SU-DHL-6 (cell line): ENCODE data around the gene DCAF5.

Source experiments
- H2AFZ ChIP-seq: fragments of 200-600 bp; sonication (generic); 2 replicates; pipeline ENCODE4 v1.6.1; 2014; ENCODE audit warnings: low read depth, mild to moderate bottlenecking, moderate library complexity, mixed read lengths, antibody characterized with exemption, low read length; ENCODE audit not compliant: severe bottlenecking
- H3F3A ChIP-seq: fragments of 200-600 bp; shearing (Covaris generic); 2 replicates; pipeline ENCODE4 v1.6.0; 2016; ENCODE audit warnings: antibody characterized with exemption, mild to moderate bottlenecking; ENCODE audit not compliant: insufficient read depth
- H3K27ac ChIP-seq: fragments of 200-600 bp; sonication (generic); 2 replicates; pipeline ENCODE4 v1.5.1; 2016; ENCODE audit warnings: low read depth, mild to moderate bottlenecking, low read length, moderate library complexity, mixed read lengths
- H3K27me3 ChIP-seq: fragments of 200-600 bp; sonication (generic), shearing (Covaris generic); 2 replicates; pipeline ENCODE4 v1.6.0; 2014; ENCODE audit warnings: mild to moderate bottlenecking, low read length
- H3K36me3 ChIP-seq: fragments of 200-600 bp; sonication (generic); 2 replicates; pipeline ENCODE4 v1.6.1; 2014; ENCODE audit warnings: mild to moderate bottlenecking, low read length, mixed read lengths
- H3K4me2 ChIP-seq: fragments of 300-600, 200-600 bp; shearing (Covaris generic), sonication (generic); 2 replicates; pipeline ENCODE4 v1.6.0; 2014; ENCODE audit warnings: low read length, low read depth, mild to moderate bottlenecking; ENCODE audit not compliant: poor library complexity, severe bottlenecking
- H3K4me3 ChIP-seq: fragments of 200-600 bp; sonication (generic); 2 replicates; pipeline ENCODE4 v1.5.1; 2014; ENCODE audit warnings: antibody characterized with exemption, low read length, mild to moderate bottlenecking, mixed read lengths; ENCODE audit not compliant: insufficient read depth, poor library complexity, severe bottlenecking
- H3K79me2 ChIP-seq: fragments of 200-600 bp; sonication (generic); 2 replicates; pipeline ENCODE4 v1.6.1; 2014; ENCODE audit warnings: mild to moderate bottlenecking, low read length, moderate library complexity; ENCODE audit not compliant: insufficient read depth
- H3K9ac ChIP-seq: fragments of 200-600 bp; sonication (generic); 2 replicates; pipeline ENCODE4 v1.7.0; 2014; ENCODE audit warnings: mild to moderate bottlenecking, low read length
- H3K9me2 ChIP-seq: fragments of 200-600 bp; sonication (generic); replicated peaks from 2 replicates; pipeline ENCODE4 v1.6.1; 2014; ENCODE audit warnings: low read length; ENCODE audit not compliant: insufficient read depth
- H3K9me3 ChIP-seq: fragments of 200-600 bp; sonication (generic); 2 replicates; pipeline ENCODE4 v1.6.1; 2014; ENCODE audit warnings: low read length, mixed read lengths; ENCODE audit not compliant: insufficient read depth
- H4K20me1 ChIP-seq: fragments of 200-600 bp; sonication (generic); 2 replicates; pipeline ENCODE4 v1.6.1; 2014; ENCODE audit warnings: low read depth, mild to moderate bottlenecking, antibody characterized with exemption, low read length, moderate library complexity, mixed read lengths
- EZH2phosphoT487 ChIP-seq: fragments of 200-600 bp; sonication (generic), shearing (Covaris generic); conservative IDR thresholded peaks from 2 replicates; pipeline ENCODE4 v1.6.1; 2018; ENCODE audit warnings: mild to moderate bottlenecking, antibody characterized with exemption, low read length, moderate library complexity, mixed read lengths
- TF ChIP-seq, protein P1 (sequence below): fragments of 200-600 bp; sonication (generic); IDR thresholded peaks from one replicate; pipeline ENCODE4 v1.5.1; 2017; ENCODE audit warnings: antibody characterized with exemption, mild to moderate bottlenecking, low read length, moderate library complexity; ENCODE audit not compliant: insufficient read depth, poor library complexity, severe bottlenecking

DCAF5 gene

DNA sequence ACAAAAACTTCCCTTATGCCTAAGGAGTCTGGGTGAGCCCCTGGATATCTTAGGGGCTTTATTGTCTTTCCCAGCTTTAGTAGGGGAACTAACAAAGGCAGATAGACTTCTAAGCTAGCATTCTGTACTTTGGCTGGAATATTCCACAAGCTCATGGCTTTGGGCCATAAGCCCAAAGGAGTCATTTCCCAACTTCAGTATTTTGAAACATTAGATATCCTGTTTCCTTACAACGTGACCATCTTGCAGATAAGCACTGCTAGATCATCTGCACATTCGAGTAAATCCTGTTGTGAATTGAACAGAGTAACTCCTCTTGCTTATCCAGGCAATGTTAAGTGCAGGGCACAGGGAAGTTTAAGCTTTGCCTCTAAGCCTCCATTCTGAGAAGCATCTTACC, 103.2 kb downstream of the DCAF5 start:
- Histone ChIP-seq H3K9me2 (no peaks in the 10 kb centered on the region), H4K20me1 (no peaks in the 10 kb centered on the region), H3K36me3 (no peaks in the 10 kb centered on the region), H3K9ac (no peak overlapping the region), H3K27me3 (no peaks in the 10 kb centered on the region), H3K4me2 (no peak overlapping the region), H3K79me2 (no peaks in the 10 kb centered on the region), H3K4me3 (no peak overlapping the region), H3K9me3 (no peaks in the 10 kb centered on the region), H3F3A (no peaks in the 10 kb centered on the region), H3K27ac (no peak overlapping the region), H2AFZ (no peak overlapping the region)
- TF ChIP-seq, protein P1, sequence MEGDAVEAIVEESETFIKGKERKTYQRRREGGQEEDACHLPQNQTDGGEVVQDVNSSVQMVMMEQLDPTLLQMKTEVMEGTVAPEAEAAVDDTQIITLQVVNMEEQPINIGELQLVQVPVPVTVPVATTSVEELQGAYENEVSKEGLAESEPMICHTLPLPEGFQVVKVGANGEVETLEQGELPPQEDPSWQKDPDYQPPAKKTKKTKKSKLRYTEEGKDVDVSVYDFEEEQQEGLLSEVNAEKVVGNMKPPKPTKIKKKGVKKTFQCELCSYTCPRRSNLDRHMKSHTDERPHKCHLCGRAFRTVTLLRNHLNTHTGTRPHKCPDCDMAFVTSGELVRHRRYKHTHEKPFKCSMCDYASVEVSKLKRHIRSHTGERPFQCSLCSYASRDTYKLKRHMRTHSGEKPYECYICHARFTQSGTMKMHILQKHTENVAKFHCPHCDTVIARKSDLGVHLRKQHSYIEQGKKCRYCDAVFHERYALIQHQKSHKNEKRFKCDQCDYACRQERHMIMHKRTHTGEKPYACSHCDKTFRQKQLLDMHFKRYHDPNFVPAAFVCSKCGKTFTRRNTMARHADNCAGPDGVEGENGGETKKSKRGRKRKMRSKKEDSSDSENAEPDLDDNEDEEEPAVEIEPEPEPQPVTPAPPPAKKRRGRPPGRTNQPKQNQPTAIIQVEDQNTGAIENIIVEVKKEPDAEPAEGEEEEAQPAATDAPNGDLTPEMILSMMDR = no peak
- no peak for TF ChIP-seq EZH2phosphoT487

DNA sequence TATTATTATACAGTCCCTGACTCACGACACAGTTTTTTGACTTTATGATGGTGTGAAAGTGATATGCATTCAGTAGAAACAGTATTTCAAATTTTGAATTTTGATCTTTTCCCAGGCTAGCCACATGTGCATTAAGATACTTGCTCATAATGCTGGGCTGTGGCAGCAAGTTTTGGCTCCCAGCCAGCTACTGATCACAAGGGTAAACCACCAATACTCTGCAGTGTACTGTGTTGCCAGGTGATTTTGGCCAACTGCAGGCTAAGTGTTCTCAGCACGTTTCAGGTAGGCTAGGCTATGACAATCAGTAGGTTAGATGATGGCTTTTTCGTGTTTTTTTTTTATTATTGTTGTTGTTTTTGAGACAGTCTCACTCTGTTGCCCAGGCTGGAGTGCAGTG, 104.5 kb downstream of the DCAF5 start:
- H3K4me2 ChIP-seq = no peak overlapping the region
- no peaks in the 10 kb centered on the region for H3K9me3 ChIP-seq
- TF ChIP-seq, protein P1 = no peak
- TF ChIP-seq EZH2phosphoT487 = no peak
- H3K9me2 ChIP-seq = no peaks in the 10 kb centered on the region
- no peaks in the 10 kb centered on the region for H3K27me3 ChIP-seq
- H2AFZ ChIP-seq = no peak overlapping the region
- no peak overlapping the region for H3K9ac ChIP-seq
- no peaks in the 10 kb centered on the region for H4K20me1 ChIP-seq
- no peaks in the 10 kb centered on the region for H3F3A ChIP-seq
- H3K79me2 ChIP-seq = no peaks in the 10 kb centered on the region
- no peak overlapping the region for H3K4me3 ChIP-seq
- H3K36me3 ChIP-seq = no peaks in the 10 kb centered on the region
- H3K27ac ChIP-seq = no peak overlapping the region

DNA sequence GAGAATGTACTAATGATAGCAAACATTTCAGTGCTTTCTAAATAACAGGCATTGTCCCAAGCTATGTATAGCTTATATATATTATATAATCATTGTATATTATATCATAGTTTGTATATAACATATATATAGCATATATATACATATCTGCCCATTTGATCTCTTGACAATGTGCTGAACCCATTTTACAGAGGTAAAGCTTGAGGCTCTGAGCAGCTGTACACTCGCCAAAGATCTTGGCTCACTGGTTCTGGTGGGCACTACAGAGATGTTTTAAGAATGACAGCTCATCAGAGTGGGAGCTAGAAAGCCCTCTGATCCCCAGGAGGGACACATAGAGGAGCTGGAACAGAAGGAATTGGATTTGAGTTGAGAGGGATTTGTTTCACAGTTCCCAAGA, 105.7 kb downstream of the DCAF5 start:
- no peaks in the 10 kb centered on the region for H3K36me3 ChIP-seq
- H3K4me3 ChIP-seq = no peak overlapping the region
- H4K20me1 ChIP-seq = no peaks in the 10 kb centered on the region
- no peak overlapping the region for H3K4me2 ChIP-seq
- H3F3A ChIP-seq = no peaks in the 10 kb centered on the region
- no peaks in the 10 kb centered on the region for H3K79me2 ChIP-seq
- H3K27me3 ChIP-seq = no peaks in the 10 kb centered on the region
- no peak overlapping the region for H2AFZ ChIP-seq
- TF ChIP-seq, protein P1 = no peak
- TF ChIP-seq EZH2phosphoT487 = no peak
- H3K9ac ChIP-seq = no peak overlapping the region
- no peaks in the 10 kb centered on the region for H3K9me2 ChIP-seq
- H3K9me3 ChIP-seq = no peaks in the 10 kb centered on the region
- no peak overlapping the region for H3K27ac ChIP-seq

DNA sequence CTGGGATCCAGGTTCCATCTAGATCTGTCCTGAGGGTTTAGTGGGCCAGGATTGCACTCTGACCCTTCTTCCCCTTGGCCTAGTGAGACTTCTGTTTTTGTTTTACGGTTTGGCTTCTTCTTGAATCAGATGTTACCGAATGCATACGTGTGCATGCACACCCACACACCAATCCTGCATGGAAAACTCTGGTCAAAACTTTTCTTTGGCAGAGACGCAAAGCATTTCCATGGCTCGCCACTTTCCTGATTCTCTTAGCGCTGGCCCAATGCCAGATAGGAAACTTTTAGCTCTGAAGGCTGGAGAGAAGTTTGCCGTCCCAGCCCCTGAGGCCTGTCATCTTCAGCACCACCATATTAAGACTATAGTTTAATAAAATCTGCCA, 106.5 kb downstream of the DCAF5 start:
- no peak for TF ChIP-seq EZH2phosphoT487
- TF ChIP-seq, protein P1 = no peak
- Histone ChIP-seq H3K9ac (no peak overlapping the region), H3K9me2 (no peaks in the 10 kb centered on the region), H3K9me3 (no peaks in the 10 kb centered on the region), H4K20me1 (no peaks in the 10 kb centered on the region), H3F3A (no peaks in the 10 kb centered on the region), H3K4me3 (no peak overlapping the region), H3K36me3 (no peaks in the 10 kb centered on the region), H3K79me2 (no peaks in the 10 kb centered on the region), H3K27me3 (no peaks in the 10 kb centered on the region), H2AFZ (no peak overlapping the region), H3K4me2 (no peak overlapping the region), H3K27ac (no peak overlapping the region)
